HTR-8/SVneo (cell line): ENCODE measurements around the gene ETHE1.

Experiments used
- DNase-seq: peaks from one replicate; pipeline ENCODE4 v3.0.0; 2011; ENCODE audit warnings: low spot score, mixed read lengths; ENCODE audit not compliant: insufficient read length
- FAIRE-seq: peaks from 2 replicates; lab custom pipeline; 2011; peaks lifted over from hg19 to GRCh38; lab: Jason Lieb, UNC

The ETHE1 gene

GRCh38 chr19:43498233-43498842 lies 28.7 kb downstream of the ETHE1 start:
- DNase-seq (no peak), FAIRE-seq (no peak)

DNA sequence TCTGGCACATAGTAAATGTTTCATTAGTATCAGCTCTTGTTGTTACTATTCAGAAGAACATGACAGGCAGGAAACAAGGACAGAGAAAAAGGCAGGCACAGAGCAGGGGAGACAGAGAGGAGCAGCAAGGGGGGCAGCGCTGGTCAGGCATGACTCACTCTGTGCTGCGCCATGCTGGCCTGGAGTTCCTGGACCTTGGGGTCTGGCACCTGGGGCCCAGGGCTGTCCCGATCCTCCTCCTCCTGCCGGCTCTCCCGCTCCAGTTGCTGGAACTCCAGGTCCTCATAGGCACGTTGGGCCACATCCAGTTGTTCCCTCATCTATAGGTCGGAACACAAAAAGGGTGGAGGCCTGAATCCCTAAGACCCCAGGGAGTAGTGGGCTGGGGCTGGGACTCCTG lies 30.0 kb downstream of the ETHE1 start:
- FAIRE-seq: no peak

GRCh38 chr19:43495082-43495481 lies 31.9 kb downstream of the ETHE1 start:
- DNase-seq: no peak
- FAIRE-seq: no peak

More for the DNA sequence above, 30.0 kb downstream of the ETHE1 start:
- DNase-seq: no peak

GRCh38 chr19:43490759-43491158 lies 36.2 kb downstream of the ETHE1 start:
- no peak for DNase-seq
- FAIRE-seq: no peak

GRCh38 chr19:43489979-43490599 lies 36.9 kb downstream of the ETHE1 start:
- DNase-seq (no peak), FAIRE-seq (no peak)

DNA sequence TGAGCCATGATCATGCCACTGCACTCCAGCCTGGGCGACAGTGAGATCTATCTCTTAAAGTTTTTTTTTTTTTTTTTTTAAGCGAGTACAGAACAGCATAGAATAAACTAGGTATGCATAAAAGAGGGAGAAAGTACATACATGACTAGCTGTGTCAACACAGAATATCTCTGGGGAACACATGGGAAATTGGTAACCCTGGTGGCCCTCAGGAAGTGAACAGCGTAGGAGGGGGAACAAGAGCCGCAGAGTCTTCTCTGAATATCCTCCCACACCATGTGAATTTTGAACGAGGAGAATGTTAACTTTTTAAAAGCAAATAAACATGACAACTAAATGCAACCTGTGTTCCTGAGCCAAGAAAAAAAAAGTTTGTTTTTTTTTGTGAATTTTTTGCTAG lies 37.7 kb downstream of the ETHE1 start:
- DNase-seq (no peak), FAIRE-seq (no peak)

DNA sequence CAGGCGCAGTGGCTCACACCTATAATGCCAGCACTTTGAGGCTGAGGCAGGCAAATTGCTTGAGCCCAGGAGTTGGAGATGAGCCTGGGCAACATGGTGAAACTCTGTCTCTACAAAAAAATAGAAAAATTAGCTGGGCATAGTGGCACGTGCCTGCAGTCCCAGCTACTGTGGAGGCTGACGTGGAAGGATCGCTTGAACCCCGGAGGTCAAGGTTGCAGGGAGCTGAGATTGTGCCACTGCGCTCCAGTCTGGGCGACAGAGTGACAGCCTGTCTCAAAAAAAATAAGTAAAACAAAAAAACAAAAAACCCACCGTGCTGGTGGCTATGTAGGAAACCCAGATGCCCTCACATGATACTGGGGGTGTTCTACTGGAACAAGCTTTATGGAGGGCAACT lies 38.8 kb downstream of the ETHE1 start:
- FAIRE-seq (no peak), DNase-seq (no peak)

DNA sequence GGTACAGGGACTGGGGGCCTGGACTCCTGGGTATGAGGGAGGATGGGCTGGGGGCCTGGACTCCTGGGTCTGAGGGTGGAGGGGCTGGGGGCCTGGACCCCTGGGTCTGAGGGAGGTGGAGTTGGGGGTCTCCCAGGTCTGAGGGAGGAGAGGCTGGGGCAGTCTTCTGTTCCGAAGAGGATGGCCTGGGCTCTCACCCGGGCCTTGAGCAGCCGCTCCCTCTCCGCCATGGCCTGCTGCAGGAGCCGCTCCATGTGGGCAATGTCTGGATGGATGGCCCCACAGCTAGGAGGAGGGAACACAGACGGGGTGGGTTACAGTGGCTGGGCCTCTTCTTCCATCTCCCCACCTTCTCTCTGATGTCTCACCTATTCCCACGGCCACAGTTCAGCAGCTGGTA lies 40.6 kb downstream of the ETHE1 start:
- no peak for FAIRE-seq
- no peak for DNase-seq

GRCh38 chr19:43485951-43486350 lies 41.0 kb downstream of the ETHE1 start:
- no peak for FAIRE-seq
- DNase-seq: no peak

GRCh38 chr19:43483281-43483680 lies 43.7 kb downstream of the ETHE1 start:
- no peak for FAIRE-seq

DNA sequence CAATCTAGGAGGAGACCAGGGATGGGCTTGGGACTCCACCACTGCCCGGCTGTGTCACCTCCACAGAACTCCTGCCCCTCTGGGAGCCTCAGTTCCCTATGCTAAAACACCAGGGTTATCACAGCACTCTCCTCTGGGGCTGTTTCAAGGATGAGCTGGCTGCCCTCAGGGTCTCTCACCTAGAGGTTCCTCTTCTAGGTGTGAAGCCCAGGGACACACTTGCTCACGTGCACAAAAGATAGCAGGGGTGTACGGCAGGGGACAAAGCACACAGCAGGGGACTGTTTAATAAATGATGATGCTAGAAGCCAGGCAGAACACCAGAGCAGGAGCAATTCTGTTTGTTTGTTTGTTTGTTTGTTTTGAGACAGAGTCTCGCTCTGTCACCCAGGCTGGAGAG lies 44.8 kb downstream of the ETHE1 start:
- DNase-seq (no peak), FAIRE-seq (no peak)

More at GRCh38 chr19:43483281-43483680, 43.7 kb downstream of the ETHE1 start:
- DNase-seq: no peak

GRCh38 chr19:43481701-43482100 lies 45.3 kb downstream of the ETHE1 start:
- DNase-seq: no peak
- FAIRE-seq: no peak

DNA sequence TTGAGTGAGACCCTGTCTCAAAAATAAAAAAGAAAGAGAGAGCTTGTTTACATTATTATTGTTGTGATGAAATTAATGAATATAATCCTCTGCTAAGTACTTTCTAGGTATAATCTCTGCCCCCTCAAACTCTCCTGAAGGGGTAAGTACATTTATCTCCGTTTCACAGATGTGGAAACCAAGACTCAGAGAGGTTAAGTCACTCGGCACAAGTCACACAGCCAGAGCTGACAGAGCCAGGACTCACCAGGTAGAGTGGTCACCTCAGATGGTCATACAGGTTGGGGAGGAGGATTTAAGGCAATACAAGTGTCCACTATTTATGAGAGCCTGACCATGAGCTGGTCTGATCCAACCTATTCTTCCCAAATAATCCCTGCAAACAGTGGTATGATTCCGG lies 46.4 kb downstream of the ETHE1 start:
- no peak for FAIRE-seq
- DNase-seq: no peak

DNA sequence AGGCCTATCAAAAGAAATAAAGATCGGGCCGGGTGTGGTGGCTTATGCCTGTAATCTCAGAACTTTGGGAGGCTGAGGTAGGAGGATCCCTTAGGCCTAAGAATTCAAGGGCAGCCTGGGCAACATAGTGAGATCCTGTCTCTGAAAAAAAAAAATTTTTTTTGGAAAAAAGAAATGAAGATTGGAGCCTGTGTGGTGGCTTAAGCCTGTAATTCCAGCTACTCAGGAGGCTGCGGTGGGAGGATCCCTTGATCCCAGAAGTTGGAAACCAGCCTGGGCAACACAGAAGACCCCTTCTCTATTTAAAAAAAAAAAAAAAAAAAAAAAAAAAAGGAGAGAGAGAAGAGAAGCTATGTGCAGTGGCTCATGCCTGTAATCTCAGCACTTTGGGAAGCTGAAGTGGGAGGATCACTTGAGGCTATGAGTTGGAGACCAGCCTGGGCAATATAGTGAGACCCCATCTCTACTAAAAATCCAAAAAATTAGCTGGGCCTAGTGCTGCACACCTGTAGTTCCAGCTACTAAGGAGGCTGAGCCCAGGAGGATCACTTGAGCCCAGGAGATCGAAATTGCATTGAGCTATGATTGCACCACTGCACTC lies 46.9 kb downstream of the ETHE1 start:
- FAIRE-seq (no peak), DNase-seq (no peak)

DNA sequence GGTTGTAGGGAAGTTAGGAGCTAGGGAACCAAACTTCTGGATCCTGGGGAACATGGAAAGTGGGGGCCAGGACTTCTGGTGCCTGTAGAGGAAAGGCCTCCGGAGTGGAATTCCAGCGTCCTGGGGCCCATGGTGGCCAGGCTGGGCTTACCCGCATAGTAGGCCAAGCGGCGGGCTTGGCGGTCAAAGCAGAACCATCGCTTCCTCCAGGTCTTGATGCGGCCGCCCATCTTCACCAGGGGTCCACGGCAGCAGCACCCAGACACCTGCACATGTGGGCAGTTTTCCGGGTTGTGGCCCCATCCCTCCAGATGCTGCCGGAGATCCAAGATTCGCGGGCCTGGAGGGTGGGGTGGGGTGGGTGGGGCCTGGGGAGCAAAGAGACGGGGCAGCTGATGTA lies 47.8 kb downstream of the ETHE1 start:
- FAIRE-seq: no peak
- no peak for DNase-seq

GRCh38 chr19:43478323-43478722 lies 48.7 kb downstream of the ETHE1 start:
- FAIRE-seq (no peak), DNase-seq (no peak)

DNA sequence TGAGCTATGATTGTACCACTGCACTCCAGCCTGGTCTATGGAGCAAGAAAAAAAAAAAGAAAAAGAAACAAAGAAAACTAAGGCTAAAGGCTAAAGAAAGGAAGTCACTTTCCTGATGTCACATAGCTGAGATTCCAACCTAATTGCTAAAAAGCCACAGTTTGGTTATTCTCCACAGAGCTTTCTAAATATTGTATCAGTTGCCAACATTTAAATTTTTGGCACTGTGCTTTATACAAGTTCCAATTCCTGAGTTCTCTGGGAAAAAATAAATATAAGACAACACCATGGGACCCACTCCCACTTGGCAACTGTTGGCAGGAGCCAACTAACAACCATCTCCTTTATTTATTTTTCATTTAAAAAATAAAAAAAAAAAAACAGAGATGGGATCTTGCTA lies 50.4 kb downstream of the ETHE1 start:
- DNase-seq: no peak
- FAIRE-seq: no peak

- DNase-seq (peak; percentile 82), FAIRE-seq (peak; percentile 89)
These were observed 51.9 kb downstream of the ETHE1 start for GRCh38 chr19:43474986-43475705.

DNA sequence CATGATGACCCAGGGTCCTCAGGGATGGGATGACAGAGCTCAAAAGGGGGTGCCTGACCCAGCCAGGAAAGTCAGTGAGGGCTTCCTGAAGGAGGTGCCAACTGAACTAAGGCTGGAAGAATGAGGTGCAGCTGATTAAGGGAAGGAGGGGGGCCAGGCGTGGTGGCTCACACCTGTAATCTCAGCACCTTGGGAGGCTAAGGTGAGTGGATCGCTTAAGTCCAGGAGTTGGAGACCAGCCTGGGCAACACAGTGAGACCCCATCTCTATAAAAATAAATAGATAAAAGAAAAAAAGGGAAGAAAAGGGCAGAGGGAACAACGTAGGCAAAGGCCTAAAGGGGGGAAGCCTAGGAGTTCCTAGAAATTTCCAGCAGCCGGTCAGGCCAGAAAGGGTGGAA lies 52.5 kb downstream of the ETHE1 start:
- DNase-seq: no peak

DNA sequence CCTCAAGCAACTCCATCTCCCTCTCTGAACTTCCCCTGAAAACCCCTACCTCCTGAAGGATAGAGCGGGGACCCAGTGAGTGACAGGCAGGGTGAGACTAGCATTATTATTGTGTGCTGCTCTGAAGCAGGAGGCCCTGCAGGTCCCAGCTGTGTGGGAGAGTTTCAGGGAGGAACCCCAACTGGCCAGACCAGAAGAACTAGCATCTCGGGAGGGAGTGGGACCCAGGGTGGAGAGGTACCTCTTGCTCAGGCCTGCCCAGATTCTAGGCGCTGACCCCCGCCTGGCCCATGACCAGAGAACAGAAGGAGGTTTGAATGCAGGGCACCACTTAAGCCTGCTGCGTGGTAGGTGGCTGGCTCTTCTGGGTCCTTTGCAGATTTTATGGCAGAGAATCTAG lies 55.9 kb downstream of the ETHE1 start:
- DNase-seq (no peak), FAIRE-seq (no peak)

More for the DNA sequence above, 52.5 kb downstream of the ETHE1 start:
- FAIRE-seq: no peak

DNA sequence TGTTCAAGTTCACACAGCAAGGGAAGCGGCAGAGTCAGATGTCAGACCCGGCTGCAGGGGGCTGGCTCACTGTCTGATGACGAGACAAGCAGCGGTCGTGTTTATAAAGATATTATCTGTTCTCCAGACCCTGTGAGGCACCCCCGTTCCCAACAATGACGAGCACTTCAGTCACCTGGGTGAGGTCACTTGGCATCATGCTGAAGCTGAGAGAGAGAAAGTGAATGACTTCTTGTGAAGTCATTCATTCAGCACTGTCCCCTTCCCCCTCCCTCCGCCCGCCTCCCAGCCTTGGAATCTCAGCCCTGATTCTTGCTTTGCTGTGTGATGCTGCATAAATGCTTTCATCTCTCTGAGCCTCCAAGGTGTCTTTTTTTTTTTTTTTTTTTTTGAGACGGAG lies 56.7 kb downstream of the ETHE1 start:
- FAIRE-seq (peak; percentile 26), DNase-seq (no peak)
